ENCODE data around the gene TROAP.
"Not testable (repeated sequence)": the region's sequence is repeated elsewhere in the genome, so short reads cannot be mapped to it uniquely, and the experiment has no call there.

The TROAP gene

GRCh38 chr12:49322708-49323523 lies at the start of gene TROAP:
TSS of gene TROAP (plus strand) at chr12:49323255. CDS start at chr12:49323609, 354 bp downstream.
- DNase-seq (ENCODE audit: low read depth), result peak; percentile 95

- DNase-seq (ENCODE audit: low read depth), result no peak
Measured at GRCh38 chr12:49273726-49274395, 49.2 kb upstream of the TROAP start.

- DNase-seq (ENCODE audit: low read depth), result no peak
Measured at GRCh38 chr12:49274396-49275069, 48.5 kb upstream of the TROAP start.

- no peak for DNase-seq (ENCODE audit: low read depth)
Measured at GRCh38 chr12:49276304-49277290, 46.5 kb upstream of the TROAP start.

GRCh38 chr12:49277466-49277865 lies 45.6 kb upstream of the TROAP start:
- DNase-seq (ENCODE audit: low read depth), result no peak

- DNase-seq (ENCODE audit: low read depth), result no peak
Measured at GRCh38 chr12:49279706-49280159, 43.3 kb upstream of the TROAP start.

GRCh38 chr12:49280545-49280944 lies 42.5 kb upstream of the TROAP start:
- DNase-seq (ENCODE audit: low read depth), result not testable (repeated sequence)

- no peak for DNase-seq (ENCODE audit: low read depth)
Measured at GRCh38 chr12:49282302-49282701, 40.8 kb upstream of the TROAP start.

DNA sequence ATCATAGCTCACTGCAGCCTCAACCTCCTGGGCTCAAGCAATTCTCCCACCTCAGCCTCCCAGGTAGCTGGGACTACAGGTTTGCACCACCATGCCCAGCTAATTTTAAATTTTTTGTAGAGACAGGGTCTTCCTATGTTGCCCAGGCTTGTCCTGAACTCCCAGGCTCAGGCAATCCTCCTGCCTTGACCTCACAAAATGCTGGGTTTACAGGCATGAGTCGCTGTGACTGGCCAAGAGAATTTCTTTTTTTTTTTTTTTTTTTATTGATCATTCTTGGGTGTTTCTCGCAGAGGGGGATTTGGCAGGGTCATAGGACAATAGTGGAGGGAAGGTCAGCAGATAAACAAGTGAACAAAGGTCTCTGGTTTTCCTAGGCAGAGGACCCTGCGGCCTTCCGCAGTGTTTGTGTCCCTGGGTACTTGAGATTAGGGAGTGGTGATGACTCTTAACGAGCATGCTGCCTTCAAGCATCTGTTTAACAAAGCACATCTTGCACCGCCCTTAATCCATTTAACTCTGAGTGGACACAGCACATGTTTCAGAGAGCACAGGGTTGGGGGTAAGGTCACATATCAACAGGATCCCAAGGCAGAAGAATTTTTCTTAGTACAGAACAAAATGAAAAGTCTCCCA lies 40.2 kb upstream of the TROAP start:
- DNase-seq (ENCODE audit: low read depth), result not testable (repeated sequence)

DNA sequence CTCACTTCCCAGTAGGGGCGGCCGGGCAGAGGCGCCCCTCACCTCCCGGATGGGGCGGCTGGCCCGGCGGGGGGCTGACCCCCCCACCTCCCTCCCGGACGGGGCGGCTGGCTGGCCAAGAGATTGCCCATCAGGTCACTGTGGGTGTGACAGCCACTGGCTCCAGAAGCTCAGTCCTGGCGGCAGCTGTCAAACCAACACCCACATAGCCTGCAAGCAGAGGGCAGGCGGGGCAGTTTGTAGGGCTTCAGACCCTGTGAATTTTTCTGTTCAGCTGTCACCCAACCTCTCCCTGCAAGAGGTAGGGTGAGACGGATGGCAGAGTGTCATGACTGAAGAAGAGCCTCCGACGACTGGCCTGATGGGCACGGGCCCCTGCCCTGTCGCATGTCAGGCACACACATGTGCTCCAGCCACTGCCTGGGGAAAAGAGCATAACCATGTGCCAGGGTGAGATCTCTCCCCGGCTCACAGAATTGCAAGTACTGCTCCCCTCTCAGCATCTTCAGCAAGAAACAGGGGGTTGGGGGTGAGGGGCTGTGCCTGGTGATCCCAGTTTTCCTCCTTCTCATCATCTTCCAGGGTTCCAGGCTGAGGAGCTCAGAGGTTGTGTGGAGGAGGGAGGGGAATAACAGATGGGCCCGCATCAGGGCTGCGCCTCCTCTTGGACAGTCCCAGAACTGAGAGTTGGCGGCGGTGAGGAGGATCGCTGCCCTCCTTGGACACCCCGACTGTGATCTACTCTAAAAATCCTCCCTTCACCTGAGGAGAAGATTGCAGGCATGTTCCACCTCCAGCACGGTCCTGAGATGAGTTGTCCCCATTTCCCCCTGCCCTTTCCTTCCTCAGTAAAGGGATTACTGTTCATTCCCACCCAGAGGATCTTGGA lies 39.3 kb upstream of the TROAP start:
- no peak for DNase-seq (ENCODE audit: low read depth)

DNA sequence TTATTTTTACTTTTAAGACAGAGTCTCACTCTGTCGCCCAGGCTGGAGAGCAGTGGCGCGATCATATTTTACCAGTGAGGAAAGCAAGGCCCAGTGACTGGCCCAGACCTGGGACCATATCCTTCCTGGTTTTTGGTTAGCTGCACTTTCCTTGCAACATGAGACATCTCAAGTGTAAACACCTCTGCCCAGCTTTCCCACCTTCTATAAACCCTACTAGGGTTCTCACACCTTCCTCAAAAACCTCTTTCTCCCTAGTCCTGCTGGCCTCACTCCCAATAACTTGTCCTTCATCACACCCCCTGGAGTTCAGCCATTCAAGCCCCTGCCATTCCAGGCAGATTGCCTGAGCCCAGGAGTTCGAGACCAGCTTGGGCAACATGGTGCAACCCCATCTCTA lies 38.4 kb upstream of the TROAP start:
- no peak for DNase-seq (ENCODE audit: low read depth)

- no peak for DNase-seq (ENCODE audit: low read depth)
Measured at GRCh38 chr12:49287876-49288275, 35.2 kb upstream of the TROAP start.

DNA sequence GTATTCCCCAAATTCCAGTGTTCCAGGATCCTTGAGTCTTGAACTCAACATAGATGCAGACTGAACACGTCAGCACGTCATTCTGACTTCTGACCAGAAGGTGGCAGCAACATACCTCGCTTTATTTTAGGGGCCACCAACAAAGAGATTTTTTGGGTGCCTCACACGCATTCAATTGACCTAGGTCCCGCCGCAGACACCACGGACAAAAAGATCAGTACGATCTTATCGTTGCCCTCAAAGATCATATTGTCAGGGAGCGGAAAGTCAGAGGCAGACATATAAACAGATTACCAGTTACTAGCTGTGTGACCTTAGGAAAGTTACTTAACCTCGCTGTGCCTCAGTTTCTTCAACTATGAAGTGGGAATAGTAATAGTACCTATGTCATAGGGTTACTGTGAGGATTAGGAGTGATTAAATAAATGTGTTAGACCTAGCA lies 34.6 kb upstream of the TROAP start:
- DNase-seq (ENCODE audit: low read depth), result peak; percentile 70

DNA sequence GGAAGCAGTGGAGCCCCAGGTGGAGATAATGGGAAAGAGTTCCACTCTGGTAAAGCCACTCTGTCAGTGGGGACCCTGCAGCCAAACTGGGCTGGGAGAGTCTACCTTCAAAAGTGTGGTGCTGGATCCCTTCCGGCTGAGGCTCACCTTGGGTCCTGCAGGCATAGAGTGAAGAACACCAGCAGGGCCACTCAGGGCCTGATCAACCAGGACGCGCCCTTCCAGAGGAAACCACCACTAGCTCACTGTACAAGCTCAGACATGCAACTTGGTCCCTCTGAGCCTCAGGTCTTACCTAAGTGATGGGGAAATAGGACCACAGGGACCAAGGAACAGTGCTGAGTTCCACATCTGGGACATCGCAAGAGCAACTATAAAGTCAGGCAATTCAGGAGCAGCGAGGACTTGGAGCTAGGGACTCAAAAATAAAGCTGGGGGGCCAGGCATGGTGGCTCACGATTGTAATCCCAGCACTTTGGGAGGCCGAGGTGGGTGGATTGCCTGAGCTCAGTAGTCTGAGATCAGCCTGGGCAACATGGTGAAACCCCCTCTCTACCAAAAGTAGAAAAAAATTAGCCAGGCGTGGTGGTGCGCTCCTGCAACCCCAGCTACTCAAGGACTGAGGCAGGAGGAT lies 34.0 kb upstream of the TROAP start:
- no peak for DNase-seq (ENCODE audit: low read depth)

- no peak for DNase-seq (ENCODE audit: low read depth)
Measured at GRCh38 chr12:49292729-49293055, 30.4 kb upstream of the TROAP start.

- peak; percentile 11 for DNase-seq (ENCODE audit: low read depth)
Measured at GRCh38 chr12:49293056-49293956, 29.7 kb upstream of the TROAP start.

- DNase-seq (ENCODE audit: low read depth), result no peak
Measured at GRCh38 chr12:49294086-49294803, 28.8 kb upstream of the TROAP start.

DNA sequence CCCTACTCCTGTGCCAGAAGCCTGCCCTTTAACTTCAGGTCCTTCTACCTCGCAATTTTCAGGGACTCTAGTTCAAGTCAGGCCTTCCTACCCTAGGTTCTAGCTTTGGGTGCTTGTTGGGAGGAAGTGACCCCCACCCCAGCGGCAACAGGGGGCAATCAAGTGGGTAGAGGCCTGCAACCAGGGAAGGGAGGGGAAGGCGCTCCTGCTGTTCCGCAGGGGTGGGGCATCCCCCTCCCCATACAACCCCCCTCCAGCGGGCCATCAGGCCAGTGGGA lies 28.3 kb upstream of the TROAP start:
- no peak for DNase-seq (ENCODE audit: low read depth)

All from CMK (cell line).